Endothelial cell of umbilical vein (primary cell): Measurements from ENCODE around the gene DSG1. TPM values are rescaled to one million over a fixed set of nuclear protein-coding genes. Genes with fewer than 3 reads are reported as not detected.

ENCODE experiments used
- BruUV-seq: library from RNA; stranded (reverse); fragments of 400-500 nt; replicated peaks from 2 replicates; lab custom pipeline; 2021; lab: Mats Ljungman, UMichigan
- CTCF ChIA-PET: fragments of 300-600, 350-600 bp; sonication (Branson Sonifier 250); formaldehyde crosslinking; loops from one replicate; lab custom pipeline; 2021; ENCODE audit warnings: antibody characterized with exemption, inconsistent platforms; lab: Charles Lee
- POLR2A ChIA-PET: fragments of 300-600, 350-600 bp; sonication (Branson Sonifier 250); formaldehyde crosslinking; loops from one replicate; lab custom pipeline; 2021; ENCODE audit warnings: antibody characterized with exemption, inconsistent platforms; lab: Charles Lee
- DNase-seq: peaks from one replicate; pipeline ENCODE4 v3.0.0-alpha.2; 2011; ENCODE audit warnings: low read depth, low spot score
- FAIRE-seq: peaks from 2 replicates; lab custom pipeline; 2011; peaks lifted over from hg19 to GRCh38; lab: Jason Lieb, UNC
- H2AFZ ChIP-seq: 2 replicates; pipeline ENCODE4 v1.6.0; 2012; ENCODE audit warnings: low read depth, low read length, control low read depth, inconsistent platforms
- H3K27ac ChIP-seq: 2 replicates; pipeline ENCODE4 v1.5.1; 2011; ENCODE audit warnings: low read depth, mild to moderate bottlenecking, control low read depth, low read length, moderate library complexity; ENCODE audit not compliant: insufficient read depth
- H3K27me3 ChIP-seq, 2 experiments: 2 replicates each; pipeline versions ENCODE4 v1.6.0 to v1.6.1; 2011; ENCODE audit warnings: low read length in 2 of 2, mixed read lengths in 1 of 2; ENCODE audit not compliant: control insufficient read depth in 2 of 2, insufficient read depth in 2 of 2
- H3K36me3 ChIP-seq, 2 experiments: 2 replicates in 1 of 2; 3 replicates in 1 of 2; pipeline ENCODE4 v1.5.1; 2011; ENCODE audit warnings: low read length in 2 of 2, mild to moderate bottlenecking in 1 of 2, moderate library complexity in 1 of 2; ENCODE audit not compliant: control insufficient read depth in 2 of 2, insufficient read depth in 2 of 2; ENCODE audit errors: extremely low read depth in 1 of 2
- H3K4me1 ChIP-seq: 3 replicates; pipeline ENCODE4 v1.5.1; 2011; ENCODE audit warnings: mild to moderate bottlenecking, low read length; ENCODE audit not compliant: control insufficient read depth, insufficient read depth; ENCODE audit errors: extremely low read depth
- H3K4me2 ChIP-seq: 2 replicates; pipeline ENCODE4 v1.6.1; 2011; ENCODE audit warnings: low read length, control low read depth, mixed read lengths; ENCODE audit not compliant: insufficient read depth
- H3K4me3 ChIP-seq, 3 experiments: fragments of 200-600 bp in 1 of 3; sonication (generic), shearing (Covaris generic) in 1 of 3; replicated peaks in 1 of 3; 2 replicates each; pipeline ENCODE4 v1.5.1; 2011 to 2016; ENCODE audit warnings: control low read depth in 3 of 3, low read length in 3 of 3, mild to moderate bottlenecking in 2 of 3, inconsistent platforms in 1 of 3, low read depth in 1 of 3, moderate library complexity in 1 of 3; ENCODE audit not compliant: insufficient read depth in 1 of 3
- H3K79me2 ChIP-seq: 2 replicates; pipeline ENCODE4 v1.6.0; 2012; ENCODE audit warnings: low read length, inconsistent platforms; ENCODE audit not compliant: control insufficient read depth, insufficient read depth
- H3K9ac ChIP-seq: replicated peaks from 2 replicates; pipeline ENCODE3; 2011; ENCODE audit warnings: low read length, control low read depth; ENCODE audit not compliant: insufficient read depth; ENCODE audit errors: extremely low read depth
- H3K9me1 ChIP-seq: replicated peaks from 3 replicates; pipeline ENCODE4 v1.6.0; 2011; ENCODE audit warnings: mild to moderate bottlenecking, low read length; ENCODE audit not compliant: control insufficient read depth, insufficient read depth; ENCODE audit errors: extremely low read depth
- H3K9me3 ChIP-seq: replicated peaks from 2 replicates; pipeline ENCODE4 v1.5.1; 2012; ENCODE audit warnings: low read length, inconsistent platforms; ENCODE audit not compliant: control insufficient read depth, insufficient read depth
- H4K20me1 ChIP-seq: replicated peaks from 2 replicates; pipeline ENCODE3; 2011; ENCODE audit warnings: mild to moderate bottlenecking, low read length; ENCODE audit not compliant: control insufficient read depth, insufficient read depth; ENCODE audit errors: extremely low read depth
- CTCF ChIP-seq, 2 donors: IDR thresholded peaks; 1 replicate in 1 of 2; 2 replicates in 1 of 2; pipeline ENCODE4 v1.5.1; 2011; ENCODE audit warnings: low read length in 2 of 2, mild to moderate bottlenecking in 2 of 2, moderate library complexity in 2 of 2, control low read depth in 1 of 2, inconsistent platforms in 1 of 2, low read depth in 1 of 2; ENCODE audit not compliant: insufficient read depth in 1 of 2; ENCODE audit errors: extremely low read depth in 1 of 2
- EZH2 ChIP-seq: IDR thresholded peaks from 2 replicates; pipeline ENCODE4 v1.6.1; 2012; ENCODE audit warnings: borderline replicate concordance, low read depth, mild to moderate bottlenecking, moderate library complexity, low read length, inconsistent platforms; ENCODE audit not compliant: severe bottlenecking
- FOS ChIP-seq: IDR thresholded peaks from 2 replicates; pipeline ENCODE4 v1.6.1; 2011; ENCODE audit warnings: mild to moderate bottlenecking, low read length, moderate library complexity, borderline replicate concordance; ENCODE audit not compliant: insufficient read depth
- GATA2 ChIP-seq: IDR thresholded peaks from 2 replicates; pipeline ENCODE4 v1.7.0; 2011; ENCODE audit warnings: low read depth, mild to moderate bottlenecking, moderate library complexity, mixed read lengths, low read length; ENCODE audit not compliant: insufficient read length, insufficient read depth
- JUN ChIP-seq: IDR thresholded peaks from 2 replicates; pipeline ENCODE4 v1.6.1; 2011; ENCODE audit warnings: borderline replicate concordance, low read depth; ENCODE audit not compliant: insufficient read length, insufficient read depth
- MYC ChIP-seq: IDR thresholded peaks from one replicate; pipeline ENCODE4 v1.6.1; 2011; ENCODE audit warnings: mild to moderate bottlenecking, low read depth, low read length
- POLR2A ChIP-seq: IDR thresholded peaks from 2 replicates; pipeline ENCODE4 v1.6.1; 2012; ENCODE audit warnings: low read depth, mild to moderate bottlenecking, control low read depth, low read length
- POLR2AphosphoS5 ChIP-seq: IDR thresholded peaks from 2 replicates; pipeline ENCODE4 v1.6.1; 2012; ENCODE audit warnings: low read depth, mild to moderate bottlenecking, control low read depth, low read length, moderate library complexity; ENCODE audit not compliant: insufficient read depth
- dilution Hi-C: fragments of 300-500 bp; cut with MboI; formaldehyde crosslinking; loops from one replicate; pipeline ENCODE4 v1.15.0; 2019; ENCODE audit warnings: low sequenced_read_pairs; ENCODE audit not compliant: extremely low pct_ligation_motif_present
- intact Hi-C: fragments of 100-400 bp; cut with micrococcal nuclease; formaldehyde crosslinking; loops from one replicate; pipeline ENCODE4 v1.10.0; 2022
- polyA plus RNA-seq, 4 experiments: library from polyadenylated mRNA; depleted of rRNA in 3 of 4; stranded (reverse) in 3 of 4; unstranded in 1 of 4; fragments of >200 nt; gene quantifications; 2 replicates each; pipeline versions ENCODE4 v1.2.1 to v1.2.3, GENCODE V29; 2011 to 2012; ENCODE audit warnings: missing spikeins in 1 of 4
- total RNA-seq: library from RNA; stranded (reverse); gene quantifications from 2 replicates; pipeline ENCODE4 v1.2.3, GENCODE V29; 2021
- TF ChIP-seq, protein P1 (sequence below): IDR thresholded peaks from 2 replicates; pipeline ENCODE4 v1.6.1; 2011; ENCODE audit not compliant: insufficient read depth, insufficient read length

DSG1 gene
- total and polyA plus RNA-seq, 2 donors (not counting 3 experiments of a cell fraction or from before 2014, with no cell fraction given), result not detected

DNA sequence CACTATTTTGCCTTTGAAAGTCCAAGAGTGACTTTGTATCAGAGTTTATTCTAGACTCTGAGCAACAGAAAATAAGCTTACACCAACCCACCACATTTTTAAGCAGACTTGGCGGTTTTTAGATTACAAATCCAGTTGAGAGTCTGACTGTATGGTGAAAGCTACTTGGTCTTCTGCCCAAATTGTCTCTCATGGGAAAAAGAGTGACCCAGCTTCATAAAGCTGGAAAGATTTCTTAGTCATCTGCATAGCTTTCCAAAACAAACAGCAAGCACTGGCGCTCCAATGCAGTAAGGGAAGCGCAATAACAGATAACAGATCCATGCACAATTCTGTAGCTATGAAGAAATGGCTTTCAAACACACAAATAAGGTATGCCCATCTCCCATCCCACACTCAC lies 7.1 kb downstream of the DSG1 start:
- Histone ChIP-seq H3K4me3 (no peak overlapping the region), H3K27ac (no peak overlapping the region), H3K4me2 (no peak overlapping the region), H3K9me1 (no peaks in the 10 kb centered on the region), H3K27me3 (no peaks in the 10 kb centered on the region), H4K20me1 (no peaks in the 10 kb centered on the region), H3K36me3 (no peaks in the 10 kb centered on the region), H3K9me3 (no peaks in the 10 kb centered on the region), H3K4me1 (no peaks in the 10 kb centered on the region), H3K79me2 (no peaks in the 10 kb centered on the region), H2AFZ (no peak overlapping the region), H3K9ac (no peak overlapping the region)
- DNase-seq (peak; percentile 78), FAIRE-seq (no peak)
- intact Hi-C loops (no loop called here), dilution Hi-C loops (no loop called here)
- BruUV-seq, result no TSS peak
- TF ChIP-seq POLR2AphosphoS5 (no peak), GATA2 (no peak), MYC (no peak), JUN (no peak), EZH2 (no peak), POLR2A (no peak), FOS (no peak), CTCF (IDR thresholded peaks at IDR 0.05; ENCODE audit: extremely low read depth in 1 of 2, insufficient read depth in 1 of 2, low read depth in 1 of 2, low read length in 2 of 2) (no peak)
- TF ChIP-seq, protein P1, sequence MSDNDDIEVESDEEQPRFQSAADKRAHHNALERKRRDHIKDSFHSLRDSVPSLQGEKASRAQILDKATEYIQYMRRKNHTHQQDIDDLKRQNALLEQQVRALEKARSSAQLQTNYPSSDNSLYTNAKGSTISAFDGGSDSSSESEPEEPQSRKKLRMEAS, result no peak
- POLR2A ChIA-PET, result no interaction called here
- CTCF ChIA-PET, result interaction anchor here (0.5 kb wide), 1 partner anchor 14 kb away, joined by 3 read pairs; no protein-coding TSS in a partner anchor
